ENCODE measurements around the gene CRYGD. TPM values are rescaled to one million over a fixed set of nuclear protein-coding genes. Genes with fewer than 3 reads are reported as not detected.
"Not testable (repeated sequence)": the region's sequence is repeated elsewhere in the genome, so short reads cannot be mapped to it uniquely, and the experiment has no call there.

CRYGD gene
- total RNA-seq, 2 experiments from 2014 or later: not detected

GRCh38 chr2:208142240-208142924 is 18.1 kb upstream of the CRYGD start:
- Mint-ChIP-seq H3K4me3 (no peak overlapping the region), H3K27ac (no peak overlapping the region), H3K9me3 (ENCODE audit: low read depth) (no peaks in the 10 kb centered on the region), H3K36me3 (no peaks in the 10 kb centered on the region), H3K27me3 (no peaks in the 10 kb centered on the region), H3K4me1 (no peaks in the 10 kb centered on the region)
- no peak for ATAC-seq
- CTCF ChIA-PET: no interaction called here
- no peak for DNase-seq

GRCh38 chr2:208139447-208139846 is 15.1 kb upstream of the CRYGD start:
- no peak for DNase-seq
- Mint-ChIP-seq H3K4me1 (peaks cover 15% of the 10 kb centered on the region), H3K27ac (no peak overlapping the region), H3K27me3 (no peaks in the 10 kb centered on the region), H3K9me3 (ENCODE audit: low read depth) (no peaks in the 10 kb centered on the region), H3K36me3 (no peaks in the 10 kb centered on the region), H3K4me3 (no peak overlapping the region)
- no peak for ATAC-seq
- CTCF ChIA-PET: no interaction called here

- peaks cover 18% of the 10 kb centered on the region for H3K4me1 Mint-ChIP-seq
- H3K27me3 Mint-ChIP-seq; ATAC-seq; H3K27ac Mint-ChIP-seq; CTCF ChIA-PET; H3K4me3 Mint-ChIP-seq; H3K36me3 Mint-ChIP-seq; DNase-seq; H3K9me3 Mint-ChIP-seq (ENCODE audit: low read depth): not testable (repeated sequence)
These were observed 14.0 kb upstream of the CRYGD start for GRCh38 chr2:208138334-208138733.

- CTCF ChIA-PET: no interaction called here
- no peak overlapping the region for H3K4me3 Mint-ChIP-seq
- ATAC-seq: no peak
- DNase-seq: no peak
- peaks cover 18% of the 10 kb centered on the region for H3K4me1 Mint-ChIP-seq
- H3K9me3 Mint-ChIP-seq (ENCODE audit: low read depth): no peaks in the 10 kb centered on the region
- no peaks in the 10 kb centered on the region for H3K36me3 Mint-ChIP-seq
- peaks cover 5% of the 10 kb centered on the region for H3K27me3 Mint-ChIP-seq
- H3K27ac Mint-ChIP-seq: no peak overlapping the region
These were observed 12.4 kb upstream of the CRYGD start for GRCh38 chr2:208136716-208137094.

GRCh38 chr2:208135794-208136715 is 11.7 kb upstream of the CRYGD start:
- no peaks in the 10 kb centered on the region for H3K9me3 Mint-ChIP-seq (ENCODE audit: low read depth)
- H3K4me3 Mint-ChIP-seq: no peak overlapping the region
- DNase-seq (no peak), ATAC-seq (no peak)
- H3K27me3 Mint-ChIP-seq: peaks cover 5% of the 10 kb centered on the region
- H3K36me3 Mint-ChIP-seq: no peaks in the 10 kb centered on the region
- CTCF ChIA-PET: no interaction called here
- H3K27ac Mint-ChIP-seq: no peak overlapping the region
- peaks cover 18% of the 10 kb centered on the region for H3K4me1 Mint-ChIP-seq

GRCh38 chr2:208134928-208135586 is 10.7 kb upstream of the CRYGD start:
- peaks cover 10% of the 10 kb centered on the region for H3K27me3 Mint-ChIP-seq
- H3K4me1 Mint-ChIP-seq: peaks cover 18% of the 10 kb centered on the region
- H3K4me3 Mint-ChIP-seq: no peak overlapping the region
- peak; percentile 70 for DNase-seq
- CTCF ChIA-PET: interaction anchor here (0.7 to 1.0 kb wide), 3 partner anchors 34 to 238 kb away, joined by 3 to 5 read pairs (median 3); no protein-coding TSS in a partner anchor
- ATAC-seq: peak; percentile 88
- no peaks in the 10 kb centered on the region for H3K9me3 Mint-ChIP-seq (ENCODE audit: low read depth)
- H3K27ac Mint-ChIP-seq: peak overlapping the region; percentile 50
- no peaks in the 10 kb centered on the region for H3K36me3 Mint-ChIP-seq

DNA sequence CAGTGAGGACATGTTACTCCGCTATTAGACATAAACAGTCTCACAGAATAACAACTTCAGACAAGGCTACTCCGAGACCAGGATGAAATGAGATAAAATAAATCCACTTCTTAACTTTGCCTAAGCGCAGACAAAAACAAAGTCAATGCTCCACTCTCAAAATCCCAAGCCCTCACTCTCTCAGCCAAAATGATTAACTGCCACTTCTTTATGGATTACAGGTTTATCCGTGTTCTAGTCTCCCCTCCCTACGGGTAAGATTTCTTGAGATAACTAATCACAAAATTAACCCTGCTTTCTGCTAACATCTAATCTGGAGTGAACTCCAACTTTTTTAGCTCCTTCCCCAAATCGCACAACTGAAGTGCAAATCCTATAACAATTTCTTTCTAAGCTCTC is 6.4 kb upstream of the CRYGD start:
- DNase-seq (no peak), ATAC-seq (no peak)
- Mint-ChIP-seq H3K4me3 (no peak overlapping the region), H3K36me3 (no peaks in the 10 kb centered on the region), H3K9me3 (ENCODE audit: low read depth) (no peaks in the 10 kb centered on the region), H3K27me3 (peaks cover 21% of the 10 kb centered on the region), H3K27ac (no peak overlapping the region), H3K4me1 (peaks cover 15% of the 10 kb centered on the region)
- CTCF ChIA-PET: no interaction called here

DNA sequence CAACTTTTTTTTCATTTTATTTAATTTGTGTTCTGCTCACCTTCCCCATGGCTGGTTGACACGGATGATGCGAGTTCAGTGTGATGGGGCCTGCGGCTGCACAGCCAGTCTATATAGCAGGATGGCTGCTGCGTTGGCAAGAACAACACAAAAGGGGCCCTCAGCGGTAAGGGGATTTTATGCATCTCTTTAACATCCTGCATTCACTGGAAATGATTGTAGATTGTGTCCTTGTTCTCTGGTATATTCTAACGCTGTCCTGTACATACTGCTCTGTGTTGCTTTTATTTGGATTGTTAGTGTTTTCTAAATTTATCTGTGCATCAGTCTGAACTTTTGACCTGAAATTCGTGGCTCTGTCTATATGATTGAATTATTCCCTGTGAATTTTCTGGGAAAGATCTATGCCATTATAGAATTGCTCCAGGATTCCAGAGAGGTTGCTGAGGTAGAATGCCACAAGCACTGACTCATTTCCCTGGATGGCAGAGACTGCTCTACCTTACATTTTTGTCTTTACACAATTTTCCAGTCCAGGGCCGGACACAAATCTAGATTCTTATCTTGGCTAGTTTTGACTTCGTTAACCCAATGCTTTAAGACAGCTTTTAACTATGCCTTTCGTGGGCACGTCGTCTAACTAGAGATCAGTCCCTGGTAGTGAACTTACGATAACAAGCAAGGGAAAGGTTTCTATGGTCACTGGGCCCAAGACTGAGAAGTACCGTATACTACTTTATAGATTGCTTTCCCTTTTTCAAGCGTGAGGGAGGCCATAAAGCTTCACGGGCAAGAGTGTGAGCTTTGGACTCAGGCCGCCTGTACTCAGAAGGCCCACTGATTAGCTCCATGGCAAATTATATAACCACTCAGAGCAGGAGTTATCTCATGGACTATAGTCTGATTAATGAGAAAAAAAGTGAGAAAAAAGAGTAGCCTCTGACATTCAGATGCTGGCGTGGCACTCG is 5.7 kb upstream of the CRYGD start, which contains the start of gene CRYGC:
Gene CRYGC (minus strand): TSS at position 85 of the 968 bp plus-strand sequence. CDS start 36 bp downstream, at position 49.
- ATAC-seq: no peak
- DNase-seq: no peak
- H3K9me3 Mint-ChIP-seq (ENCODE audit: low read depth): no peaks in the 10 kb centered on the region
- CTCF ChIA-PET: no interaction called here
- H3K27ac Mint-ChIP-seq: no peak within 1 kb of the TSS
- H3K4me3 Mint-ChIP-seq: no peak within 1 kb of the TSS
- peaks cover 8% of the 10 kb centered on the region for H3K4me1 Mint-ChIP-seq
- H3K27me3 Mint-ChIP-seq: peaks cover 27% of the 10 kb centered on the region
- H3K36me3 Mint-ChIP-seq: no peaks in the 10 kb centered on the region

GRCh38 chr2:208128136-208128535 is 3.8 kb upstream of the CRYGD start:
- Mint-ChIP-seq H3K4me3 (no peak overlapping the region), H3K36me3 (no peaks in the 10 kb centered on the region), H3K4me1 (peaks cover 7% of the 10 kb centered on the region), H3K9me3 (ENCODE audit: low read depth) (no peaks in the 10 kb centered on the region), H3K27me3 (peaks cover 39% of the 10 kb centered on the region), H3K27ac (no peak overlapping the region)
- ATAC-seq (no peak), DNase-seq (no peak)
- CTCF ChIA-PET: no interaction called here

- Mint-ChIP-seq H3K4me1 (peaks cover 7% of the 10 kb centered on the region), H3K36me3 (no peaks in the 10 kb centered on the region), H3K27me3 (peaks cover 36% of the 10 kb centered on the region), H3K4me3 (no peak overlapping the region), H3K27ac (no peak overlapping the region), H3K9me3 (ENCODE audit: low read depth) (no peaks in the 10 kb centered on the region)
- ATAC-seq: no peak
- CTCF ChIA-PET: no interaction called here
- DNase-seq: no peak
These were observed 2.8 kb upstream of the CRYGD start for GRCh38 chr2:208127090-208127489.

GRCh38 chr2:208125251-208125650 is 927 bp upstream of the CRYGD start:
- Mint-ChIP-seq H3K9me3 (ENCODE audit: low read depth) (no peaks in the 10 kb centered on the region), H3K4me3 (no peak overlapping the region), H3K27me3 (peaks cover 37% of the 10 kb centered on the region), H3K27ac (no peak overlapping the region), H3K4me1 (peaks cover 7% of the 10 kb centered on the region), H3K36me3 (no peaks in the 10 kb centered on the region)
- no peak for DNase-seq
- CTCF ChIA-PET: no interaction called here
- ATAC-seq: no peak

GRCh38 chr2:208122248-208122647 is 2.1 kb downstream of the CRYGD start:
- CTCF ChIA-PET: no interaction called here
- no peak overlapping the region for H3K4me3 Mint-ChIP-seq

DNA sequence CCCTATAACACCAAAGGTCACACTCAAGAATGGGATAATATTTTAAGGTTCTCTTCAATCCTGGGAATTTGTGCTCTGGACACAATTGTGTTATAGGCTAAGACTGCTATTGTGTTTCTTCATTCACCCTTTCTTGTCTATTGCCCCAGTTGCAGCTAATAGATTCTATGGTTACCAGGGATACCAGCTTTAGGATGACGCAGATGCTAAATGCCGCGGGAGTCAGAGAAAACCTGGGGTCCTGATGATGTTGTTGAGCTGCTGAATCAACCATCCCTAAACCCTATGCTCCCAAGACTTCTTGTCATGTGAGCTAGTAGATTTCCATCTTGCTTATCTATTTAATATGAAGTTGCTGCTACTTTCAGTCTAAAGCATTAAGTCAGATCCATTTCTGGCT is 5.4 kb downstream of the CRYGD start:
- Mint-ChIP-seq H3K9me3 (ENCODE audit: low read depth) (no peaks in the 10 kb centered on the region), H3K36me3 (no peaks in the 10 kb centered on the region), H3K27me3 (peaks cover 9% of the 10 kb centered on the region), H3K27ac (no peak overlapping the region), H3K4me1 (peaks cover 3% of the 10 kb centered on the region), H3K4me3 (no peak overlapping the region)
- CTCF ChIA-PET: no interaction called here
- no peak for ATAC-seq
- no peak for DNase-seq

More at GRCh38 chr2:208122248-208122647, 2.1 kb downstream of the CRYGD start:
- ATAC-seq: no peak
- no peaks in the 10 kb centered on the region for H3K9me3 Mint-ChIP-seq (ENCODE audit: low read depth)
- H3K27ac Mint-ChIP-seq: no peak overlapping the region
- no peak for DNase-seq
- no peaks in the 10 kb centered on the region for H3K36me3 Mint-ChIP-seq
- peaks cover 7% of the 10 kb centered on the region for H3K4me1 Mint-ChIP-seq
- H3K27me3 Mint-ChIP-seq: peaks cover 34% of the 10 kb centered on the region

All from activated CD8-positive, alpha-beta memory T cell treated with anti-CD3 and anti-CD28 coated beads, Interleukin-2, amount 10 ng/mL, durations not matched to agents 7 days and 5 days (primary cell).